Right ventricle myocardium superior (tissue), 1 donor: ENCODE measurements around the gene FAF2. TPM values are rescaled to one million over a fixed set of nuclear protein-coding genes. Genes with fewer than 3 reads are reported as not detected.
"Not testable (repeated sequence)": the region's sequence is repeated elsewhere in the genome, so short reads cannot be mapped to it uniquely, and the experiment has no call there.

ENCODE experiments used
- ATAC-seq: fragments of 200-7000 bp; cut with Tn5 transposase; one replicate; pipeline ENCODE4 v1.9.1; 2020; ENCODE audit warnings: mild to moderate bottlenecking; ENCODE audit not compliant: poor library complexity
- DNase-seq: peaks from one replicate; pipeline ENCODE4 v3.0.0-alpha.2; 2020
- intact Hi-C: fragments of 100-400 bp; cut with DNase I; formaldehyde crosslinking; loops from one replicate; pipeline ENCODE4 v1.11.2; 2022
- total RNA-seq: library from RNA; stranded (reverse); fragmentation: NEBNext Ultra II Directional; extraction: Animal tissue kit (Norgen Biotek cat#: 25700); gene quantifications from one replicate; pipeline ENCODE4 v1.2.1, GENCODE V29; 2021
- donor health status: DM: no; HTN: yes; CAD: no; lungs with severe emphysema.

The FAF2 gene
- total RNA-seq, 1 donor from 2014 or later = 12.3 TPM

GRCh38 chr5:176548967-176549444 lies 100.8 kb downstream of the FAF2 start, which contains the start of gene CDHR2:
Gene CDHR2 (plus strand): TSS chr5:176549342. CDS start chr5:176565353, 16,011 bp downstream.
- DNase-seq (no peak), ATAC-seq (no peak)
- intact Hi-C loops = no loop called here

GRCh38 chr5:176549871-176550270 lies 101.7 kb downstream of the FAF2 start:
- intact Hi-C loops = no loop called here
- DNase-seq (no peak), ATAC-seq (no peak)

DNA sequence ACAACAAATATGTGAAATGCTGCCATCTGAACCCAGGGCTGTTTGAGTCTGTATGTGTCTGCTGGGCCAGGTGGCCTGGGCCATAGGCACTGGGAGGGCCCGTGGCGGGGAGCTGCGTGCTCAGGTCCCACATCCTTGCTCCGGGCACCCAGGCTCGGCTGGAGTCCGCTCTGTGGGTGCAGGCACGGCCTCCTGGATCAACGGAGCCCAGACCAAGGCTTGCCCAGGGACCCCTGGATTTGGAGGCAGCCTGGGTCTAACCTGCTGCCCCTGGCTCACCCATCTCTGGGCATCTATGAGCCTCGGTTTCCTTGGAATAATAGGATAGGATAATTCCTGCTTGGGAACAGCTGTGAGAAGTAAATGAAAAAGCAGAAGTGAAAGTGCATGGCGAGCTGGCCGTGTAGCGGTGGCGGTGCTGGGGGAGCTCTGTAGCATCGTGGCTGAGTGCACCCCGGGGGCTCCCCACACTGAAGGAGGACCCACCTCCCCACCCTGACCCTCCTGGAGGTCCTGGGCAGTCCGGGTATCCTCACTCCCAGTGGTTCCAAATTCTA lies 102.2 kb downstream of the FAF2 start:
- intact Hi-C loops = no loop called here
- no peak for DNase-seq
- ATAC-seq = no peak

DNA sequence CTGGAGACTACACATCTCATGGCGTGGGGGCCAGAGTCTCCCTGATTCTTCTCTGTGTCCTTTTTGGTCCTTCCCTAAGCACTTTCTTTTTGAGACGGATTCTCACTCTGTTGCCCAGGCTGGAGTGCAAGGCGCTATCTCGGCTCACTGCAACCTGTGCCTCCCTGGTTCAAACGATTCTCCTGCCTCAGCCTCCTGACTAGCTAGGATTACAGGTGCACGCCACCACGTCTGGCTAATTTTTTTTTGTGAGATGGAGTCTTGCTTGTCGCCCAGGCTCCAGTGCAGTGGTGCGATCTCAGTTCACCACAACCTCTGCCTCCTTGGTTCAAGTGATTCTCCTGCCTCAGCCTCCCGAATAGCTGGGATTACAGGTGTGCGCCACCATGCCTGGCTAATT lies 102.8 kb downstream of the FAF2 start:
- ATAC-seq, DNase-seq, intact Hi-C loops: not testable (repeated sequence)

- ATAC-seq (no peak), DNase-seq (no peak)
- intact Hi-C loops = no loop called here
Measured at GRCh38 chr5:176552332-176552869, 104.2 kb downstream of the FAF2 start.

GRCh38 chr5:176553260-176554085 lies 105.3 kb downstream of the FAF2 start:
- ATAC-seq (no peak), DNase-seq (no peak)
- intact Hi-C loops = no loop called here

DNA sequence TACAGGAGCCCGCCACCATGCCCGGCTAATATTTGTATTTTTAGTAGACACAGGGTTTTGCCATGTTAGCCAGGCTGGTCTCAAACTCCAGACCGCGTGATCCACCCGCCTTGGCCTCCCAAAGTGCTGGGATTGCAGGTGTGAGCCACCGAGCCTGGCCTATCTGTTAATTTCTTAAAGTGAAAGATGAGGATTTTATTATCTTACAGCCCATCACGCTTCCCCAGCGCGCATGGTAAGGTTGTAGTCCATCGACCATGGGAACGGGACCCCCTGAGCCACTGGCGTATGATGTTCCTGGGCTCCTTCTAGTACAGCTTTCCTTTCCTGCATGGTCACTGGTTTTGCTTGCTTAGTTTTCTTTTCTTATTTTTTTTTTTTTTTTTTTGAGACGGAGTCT lies 109.7 kb downstream of the FAF2 start:
- intact Hi-C loops = no loop called here
- ATAC-seq = no peak
- DNase-seq = no peak

Other genes with a start within 250 kb of the FAF2 start
- 3.6 TPM for gene SIMC1, start 210.0 kb upstream of the FAF2 start, total RNA-seq
- gene KIAA1191, start 86.6 kb upstream of the FAF2 start, total RNA-seq = 70.8 TPM
- 5.5 TPM for gene ARL10, start 82.9 kb upstream of the FAF2 start, total RNA-seq
- 18.7 TPM for gene NOP16, start 59.8 kb upstream of the FAF2 start, total RNA-seq
- 210 TPM for gene HIGD2A, start 59.6 kb upstream of the FAF2 start, total RNA-seq
- gene CLTB, start 31.8 kb upstream of the FAF2 start, total RNA-seq = 209 TPM
- 27.8 TPM for gene RNF44, start 89.0 kb downstream of the FAF2 start, total RNA-seq
- gene CDHR2, start 101.0 kb downstream of the FAF2 start, total RNA-seq = 0.19 TPM
- gene GPRIN1, start 161.8 kb downstream of the FAF2 start, total RNA-seq = 0.56 TPM
- gene SNCB, start 182.1 kb downstream of the FAF2 start, total RNA-seq = not detected
- gene EIF4E1B, start 182.3 kb downstream of the FAF2 start, total RNA-seq = not detected
- gene TSPAN17, start 199.1 kb downstream of the FAF2 start, total RNA-seq = 27.4 TPM